WTC11 (cell line): ENCODE measurements around the gene ZNF335. TPM values are rescaled to one million over a fixed set of nuclear protein-coding genes. Genes with fewer than 3 reads are reported as not detected.
A peak's percentile ranks its signal among the peaks of the same experiment; 100 is the strongest.

Experiments
- ATF1 ChIP-seq: sonication (generic); formaldehyde crosslinking; IDR thresholded peaks from 2 replicates; pipeline ENCODE4 v1.8.1; 2023; ENCODE audit warnings: mild to moderate bottlenecking, moderate library complexity, missing genetic modification reagents
- ATF6 ChIP-seq: sonication (generic); formaldehyde crosslinking; IDR thresholded peaks from 2 replicates; pipeline ENCODE4 v1.8.1; 2023; ENCODE audit warnings: mild to moderate bottlenecking, missing genetic modification reagents
- IRF2 ChIP-seq: sonication (generic); formaldehyde crosslinking; IDR thresholded peaks from 2 replicates; pipeline ENCODE4 v1.8.0; 2022; ENCODE audit warnings: low read depth, missing genetic modification reagents, borderline replicate concordance
- JAZF1 ChIP-seq: fragments of 250-450 bp; sonication (Bioruptor Pico); IDR thresholded peaks from 2 replicates; pipeline ENCODE4 v1.9.0; 2021; ENCODE audit warnings: moderate library complexity, mild to moderate bottlenecking, inconsistent platforms
- MYBL2 ChIP-seq: sonication (generic); formaldehyde crosslinking; IDR thresholded peaks from 2 replicates; pipeline ENCODE4 v1.8.1; 2023; ENCODE audit warnings: mild to moderate bottlenecking, moderate library complexity, missing genetic modification reagents
- NR3C1 ChIP-seq: sonication (generic); formaldehyde crosslinking; conservative IDR thresholded peaks from 2 replicates; pipeline ENCODE4 v1.8.1; 2023; ENCODE audit warnings: low read depth, mild to moderate bottlenecking, missing genetic modification reagents
- RORB ChIP-seq: fragments of 250-450 bp; sonication (Bioruptor Pico); IDR thresholded peaks from 2 replicates; pipeline ENCODE4 v1.9.0; 2021; ENCODE audit warnings: mild to moderate bottlenecking
- STAT6 ChIP-seq: sonication (generic); formaldehyde crosslinking; conservative IDR thresholded peaks from 2 replicates; pipeline ENCODE4 v1.8.1; 2023; ENCODE audit warnings: mild to moderate bottlenecking, low read depth, missing genetic modification reagents, moderate library complexity
- TEAD4 ChIP-seq: sonication (generic); formaldehyde crosslinking; IDR thresholded peaks from 2 replicates; pipeline ENCODE4 v1.8.0; 2022; ENCODE audit warnings: mild to moderate bottlenecking, missing genetic modification reagents
- ZNF121 ChIP-seq: sonication (generic); formaldehyde crosslinking; IDR thresholded peaks from 2 replicates; pipeline ENCODE4 v1.8.0; 2023; ENCODE audit warnings: missing genetic modification reagents
- ZNF532 ChIP-seq: fragments of 250-450 bp; sonication (Bioruptor Pico); IDR thresholded peaks from 2 replicates; pipeline ENCODE4 v1.9.0; 2021; ENCODE audit warnings: mild to moderate bottlenecking, borderline replicate concordance
- total RNA-seq: library from RNA; stranded (reverse); gene quantifications from 3 replicates; pipeline ENCODE4 v1.2.3, GENCODE V29; 2021
- TF ChIP-seq, protein P1 (sequence below): sonication (generic); formaldehyde crosslinking; IDR thresholded peaks from 2 replicates; pipeline ENCODE4 v1.8.1; 2023; ENCODE audit warnings: mild to moderate bottlenecking, missing genetic modification reagents, borderline replicate concordance
- TF ChIP-seq, protein P2 (sequence below): sonication (generic); formaldehyde crosslinking; IDR thresholded peaks from 2 replicates; pipeline ENCODE4 v1.8.0; 2022; ENCODE audit warnings: mild to moderate bottlenecking, missing genetic modification reagents

The ZNF335 gene
- total RNA-seq, 1 experiment from 2014 or later = 20.0 TPM

- TF ChIP-seq ZNF532 (CRISPR knock-in tag) = no peak
- TF ChIP-seq TEAD4 (CRISPR knock-in tag) = no peak
- no peak; the same call in 1 of the 2 replicates for TF ChIP-seq NR3C1 (CRISPR knock-in tag)
- TF ChIP-seq, protein P1, sequence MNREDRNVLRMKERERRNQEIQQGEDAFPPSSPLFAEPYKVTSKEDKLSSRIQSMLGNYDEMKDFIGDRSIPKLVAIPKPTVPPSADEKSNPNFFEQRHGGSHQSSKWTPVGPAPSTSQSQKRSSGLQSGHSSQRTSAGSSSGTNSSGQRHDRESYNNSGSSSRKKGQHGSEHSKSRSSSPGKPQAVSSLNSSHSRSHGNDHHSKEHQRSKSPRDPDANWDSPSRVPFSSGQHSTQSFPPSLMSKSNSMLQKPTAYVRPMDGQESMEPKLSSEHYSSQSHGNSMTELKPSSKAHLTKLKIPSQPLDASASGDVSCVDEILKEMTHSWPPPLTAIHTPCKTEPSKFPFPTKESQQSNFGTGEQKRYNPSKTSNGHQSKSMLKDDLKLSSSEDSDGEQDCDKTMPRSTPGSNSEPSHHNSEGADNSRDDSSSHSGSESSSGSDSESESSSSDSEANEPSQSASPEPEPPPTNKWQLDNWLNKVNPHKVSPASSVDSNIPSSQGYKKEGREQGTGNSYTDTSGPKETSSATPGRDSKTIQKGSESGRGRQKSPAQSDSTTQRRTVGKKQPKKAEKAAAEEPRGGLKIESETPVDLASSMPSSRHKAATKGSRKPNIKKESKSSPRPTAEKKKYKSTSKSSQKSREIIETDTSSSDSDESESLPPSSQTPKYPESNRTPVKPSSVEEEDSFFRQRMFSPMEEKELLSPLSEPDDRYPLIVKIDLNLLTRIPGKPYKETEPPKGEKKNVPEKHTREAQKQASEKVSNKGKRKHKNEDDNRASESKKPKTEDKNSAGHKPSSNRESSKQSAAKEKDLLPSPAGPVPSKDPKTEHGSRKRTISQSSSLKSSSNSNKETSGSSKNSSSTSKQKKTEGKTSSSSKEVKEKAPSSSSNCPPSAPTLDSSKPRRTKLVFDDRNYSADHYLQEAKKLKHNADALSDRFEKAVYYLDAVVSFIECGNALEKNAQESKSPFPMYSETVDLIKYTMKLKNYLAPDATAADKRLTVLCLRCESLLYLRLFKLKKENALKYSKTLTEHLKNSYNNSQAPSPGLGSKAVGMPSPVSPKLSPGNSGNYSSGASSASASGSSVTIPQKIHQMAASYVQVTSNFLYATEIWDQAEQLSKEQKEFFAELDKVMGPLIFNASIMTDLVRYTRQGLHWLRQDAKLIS (CRISPR knock-in tag) = no peak
- TF ChIP-seq ATF6 (CRISPR knock-in tag) = no peak
- no peak for TF ChIP-seq RORB (CRISPR knock-in tag)
- no peak for TF ChIP-seq ZNF121
- TF ChIP-seq ATF1 = 0 out of 2 replicates have a peak, but pooled peaks have one; percentile 69
- no peak for TF ChIP-seq JAZF1 (CRISPR knock-in tag)
- no peak for TF ChIP-seq MYBL2 (CRISPR knock-in tag)
- TF ChIP-seq IRF2 (CRISPR knock-in tag) = no peak
- TF ChIP-seq, protein P2, sequence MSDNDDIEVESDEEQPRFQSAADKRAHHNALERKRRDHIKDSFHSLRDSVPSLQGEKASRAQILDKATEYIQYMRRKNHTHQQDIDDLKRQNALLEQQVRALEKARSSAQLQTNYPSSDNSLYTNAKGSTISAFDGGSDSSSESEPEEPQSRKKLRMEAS (CRISPR knock-in tag) = 0 out of 2 replicates have a peak, but pooled peaks have one; percentile 53
- no peak for TF ChIP-seq STAT6 (CRISPR knock-in tag)
Measured at GRCh38 chr20:45934046-45934585, 37.9 kb downstream of the ZNF335 start (continued).
